NT2/D1 (cell line): ENCODE results near the gene ZCCHC10.

ENCODE experiments used
- SUZ12 ChIP-seq: IDR thresholded peaks from 2 replicates; pipeline ENCODE4 v1.6.1; 2011; ENCODE audit not compliant: insufficient read length, insufficient read depth; ENCODE audit errors: extremely low read depth
- YY1 ChIP-seq: IDR thresholded peaks from 2 replicates; pipeline ENCODE4 v1.6.1; 2011; ENCODE audit not compliant: insufficient read length, insufficient read depth
- ZNF274 ChIP-seq: IDR thresholded peaks from 2 replicates; pipeline ENCODE4 v1.6.1; 2011; ENCODE audit warnings: mild to moderate bottlenecking, low read depth, low read length

- TF ChIP-seq YY1 = no peak
- TF ChIP-seq SUZ12 = no peak
- TF ChIP-seq ZNF274 = no peak
Measured at GRCh38 chr5:132952829-132953228, 73.5 kb downstream of the ZCCHC10 start.
